NCI-H2081 treated with DMSO at 0.1 percent for 48 hours (cell line): ENCODE results near the gene OR52K2.
"Not testable (repeated sequence)": the region's sequence is repeated elsewhere in the genome, so short reads cannot be mapped to it uniquely, and the experiment has no call there.

Experiments
- DNase-seq: peaks from one replicate; lab custom pipeline; 2025; lab: John Stamatoyannopoulos, UW

OR52K2 gene

GRCh38 chr11:4480577-4481239, 31.6 kb downstream of the OR52K2 start:
- DNase-seq: no peak

DNA sequence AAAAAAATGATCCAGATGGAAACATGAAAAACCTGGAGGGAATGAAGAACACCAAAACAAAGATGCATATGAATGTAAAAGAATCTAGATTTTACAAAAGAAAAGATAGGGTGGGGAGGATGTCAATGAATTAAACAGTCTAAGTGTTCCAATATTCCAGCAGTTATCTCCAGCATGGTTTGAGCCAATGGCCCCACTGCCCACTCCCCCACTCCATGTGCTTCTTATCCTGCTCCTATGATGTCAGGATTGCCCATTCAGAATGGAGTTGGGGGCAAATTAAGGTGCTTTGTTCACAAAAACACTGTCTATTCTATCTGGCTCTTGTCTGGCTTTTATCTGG, 32.1 kb downstream of the OR52K2 start:
- no peak for DNase-seq

DNA sequence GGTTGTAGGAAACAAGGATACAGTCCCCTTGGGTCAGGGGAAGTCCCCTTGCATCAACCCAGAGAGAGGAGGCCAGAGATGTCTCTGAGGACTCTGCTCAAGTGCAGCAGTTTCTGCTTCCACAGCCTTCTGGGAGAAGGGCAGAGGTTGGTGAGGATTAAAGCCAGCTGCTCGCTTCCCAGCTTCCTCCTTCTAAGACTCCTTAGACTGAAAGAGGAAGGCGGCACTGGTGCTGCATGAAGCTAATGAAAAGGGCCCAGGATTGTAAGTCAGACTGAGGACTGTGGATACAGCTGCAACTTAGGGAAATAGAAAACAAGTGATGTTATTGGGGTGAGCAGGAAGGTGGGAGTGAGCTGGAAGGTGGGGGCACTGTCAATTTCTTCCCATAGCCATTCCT, 33.4 kb downstream of the OR52K2 start, which contains the start of gene OR52K1:
TSS of gene OR52K1 (plus strand) at position 202 of the 400 bp plus-strand sequence. CDS start 6,255 bp downstream, outside the sequence.
- DNase-seq: no peak

GRCh38 chr11:4484310-4484709, 35.2 kb downstream of the OR52K2 start:
- DNase-seq: no peak

GRCh38 chr11:4491405-4491804, 42.3 kb downstream of the OR52K2 start:
- not testable (repeated sequence) for DNase-seq

DNA sequence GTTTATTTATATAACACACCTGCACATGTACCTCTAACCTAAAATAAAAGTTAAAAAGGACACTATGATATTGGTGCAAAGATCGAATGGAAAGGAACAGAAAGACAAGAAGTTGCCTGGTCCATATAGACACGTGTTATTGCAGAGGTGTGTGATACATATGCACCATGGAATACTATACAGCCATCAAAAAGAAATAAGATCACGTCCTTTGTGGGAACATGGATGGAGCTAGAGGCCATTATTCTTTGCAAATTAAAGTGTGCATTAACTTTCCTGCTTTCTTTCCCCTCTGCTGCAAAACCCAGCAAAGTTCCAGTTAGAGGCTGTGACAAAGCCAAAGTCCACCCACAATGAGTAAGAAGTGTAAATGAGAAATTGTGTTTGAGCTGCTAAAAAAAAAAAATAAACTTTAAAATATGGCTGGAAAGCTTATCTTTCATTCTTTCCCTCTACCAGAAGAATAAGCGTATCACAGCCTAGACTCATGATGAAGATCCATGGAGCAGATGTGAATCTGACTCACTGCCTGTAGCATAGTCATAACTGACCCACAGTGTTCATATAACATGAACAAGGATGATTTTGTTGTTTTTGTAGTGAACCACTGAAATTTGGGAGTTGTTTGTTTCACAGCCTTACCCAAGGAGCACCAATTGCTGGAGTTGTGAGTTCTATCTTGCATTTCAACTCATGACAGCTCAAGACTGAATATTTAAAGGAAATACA, 42.9 kb downstream of the OR52K2 start:
- no peak for DNase-seq

DNA sequence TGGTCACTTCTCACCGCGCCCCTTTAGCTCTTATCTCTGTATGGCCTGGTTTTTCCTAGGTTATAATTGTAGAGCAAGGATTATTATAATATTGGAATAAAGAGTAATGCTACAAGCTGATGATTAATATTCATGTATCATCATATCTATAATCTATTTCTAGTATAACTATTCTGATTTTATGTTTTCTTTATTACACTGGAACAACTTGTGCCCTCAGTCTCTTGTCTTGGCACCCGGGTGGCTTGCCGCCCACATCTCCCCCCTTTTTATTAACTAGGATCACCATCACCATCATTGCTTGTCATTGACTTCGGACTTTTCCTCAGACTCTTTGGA, 44.4 kb downstream of the OR52K2 start:
- DNase-seq: no peak

DNA sequence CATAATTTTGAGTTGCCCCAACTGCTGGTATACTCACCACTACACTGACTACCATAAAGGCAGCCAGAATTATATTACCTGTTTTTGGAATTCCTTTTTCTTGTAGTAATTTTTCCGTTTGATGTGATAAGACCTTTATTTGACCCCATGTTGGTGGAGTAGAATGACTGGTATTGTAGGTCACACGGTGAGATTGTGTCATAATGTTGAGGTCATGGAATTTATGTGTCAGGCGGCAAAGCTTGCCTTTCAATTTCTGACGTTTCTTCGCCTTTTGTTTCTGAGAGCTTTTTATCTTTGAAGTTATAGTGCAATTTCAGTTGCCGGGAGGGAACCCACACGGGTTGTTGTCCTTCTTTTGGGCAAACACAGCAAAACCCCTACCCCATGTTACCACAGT, 46.4 kb downstream of the OR52K2 start:
- DNase-seq: no peak

- DNase-seq: no peak
These were observed 46.9 kb downstream of the OR52K2 start for GRCh38 chr11:4495986-4496385.

DNA sequence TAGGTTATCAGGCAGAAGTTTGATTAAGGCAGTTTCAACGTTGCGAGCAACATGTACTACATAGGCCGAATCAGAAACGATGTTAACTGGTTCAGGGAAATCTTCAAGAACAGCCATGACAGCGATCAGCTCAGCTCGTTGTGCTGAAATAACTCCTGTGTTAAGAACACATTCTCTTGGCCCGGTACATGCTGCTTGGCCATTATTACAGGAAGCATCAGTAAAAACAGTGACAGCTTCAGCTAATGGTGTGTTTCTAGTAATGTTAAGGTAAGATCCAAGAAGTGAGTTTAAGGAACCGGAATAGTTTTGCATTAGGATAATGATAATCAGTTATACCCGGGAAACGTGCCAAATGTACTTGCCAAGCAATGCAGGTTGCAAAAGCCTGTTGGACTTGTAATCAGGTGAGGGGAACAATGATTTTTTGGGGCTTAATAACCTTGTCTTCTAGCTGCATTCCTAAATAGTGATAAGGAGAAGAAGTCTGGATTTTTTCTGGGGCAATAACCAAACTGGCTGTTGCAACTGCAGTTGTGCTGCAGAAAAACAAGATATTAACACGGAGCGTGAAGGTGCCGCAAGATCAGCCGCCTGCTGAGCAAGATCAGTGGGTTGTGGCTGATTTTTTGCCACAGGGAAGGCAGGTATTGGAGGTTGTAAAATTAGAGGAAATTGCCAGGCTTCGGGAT, 47.6 kb downstream of the OR52K2 start:
- DNase-seq: no peak
